Measurements from ENCODE around the gene ABCA2.

The ABCA2 gene

GRCh38 chr9:137027369-137028262, at the start of gene ABCA2:
TSS of gene ABCA2 (minus strand) at chr9:137028237. CDS start at chr9:137028140, 97 bp downstream.
- DNase-seq (ENCODE audit: low read depth), result no peak

- peak; percentile 37 for DNase-seq (ENCODE audit: low read depth)
Measured at GRCh38 chr9:137077010-137077747, 49.1 kb upstream of the ABCA2 start, which contains the start of gene UAP1L1. TSS of gene UAP1L1 (plus strand) at chr9:137077517. CDS start at chr9:137077533, 16 bp downstream.

- no peak for DNase-seq (ENCODE audit: low read depth)
Measured at GRCh38 chr9:137076636-137077009, 48.6 kb upstream of the ABCA2 start.

- no peak for DNase-seq (ENCODE audit: low read depth)
Measured at GRCh38 chr9:137075275-137075775, 47.3 kb upstream of the ABCA2 start.

- no peak for DNase-seq (ENCODE audit: low read depth)
Measured at GRCh38 chr9:137074657-137075274, 46.7 kb upstream of the ABCA2 start.

- no peak for DNase-seq (ENCODE audit: low read depth)
Measured at GRCh38 chr9:137073992-137074399, 46.0 kb upstream of the ABCA2 start.

- no peak for DNase-seq (ENCODE audit: low read depth)
Measured at GRCh38 chr9:137071282-137071681, 43.2 kb upstream of the ABCA2 start.

- DNase-seq (ENCODE audit: low read depth), result no peak
Measured at GRCh38 chr9:137070906-137071275, 42.9 kb upstream of the ABCA2 start.

GRCh38 chr9:137070201-137070905, 42.3 kb upstream of the ABCA2 start, which contains the start of gene SAPCD2:
TSS of gene SAPCD2 (minus strand) at chr9:137070557. CDS start at chr9:137070460, 97 bp downstream.
- peak; percentile 68 for DNase-seq (ENCODE audit: low read depth)

GRCh38 chr9:137069508-137070091, 41.6 kb upstream of the ABCA2 start:
- DNase-seq (ENCODE audit: low read depth), result no peak

GRCh38 chr9:137068539-137069507, 40.8 kb upstream of the ABCA2 start:
- no peak for DNase-seq (ENCODE audit: low read depth)

GRCh38 chr9:137067860-137068538, 40.0 kb upstream of the ABCA2 start:
- peak; percentile 70 for DNase-seq (ENCODE audit: low read depth)

GRCh38 chr9:137066096-137066861, 38.2 kb upstream of the ABCA2 start:
- no peak for DNase-seq (ENCODE audit: low read depth)

- DNase-seq (ENCODE audit: low read depth), result no peak
Measured at GRCh38 chr9:137065336-137065967, 37.4 kb upstream of the ABCA2 start.

- no peak for DNase-seq (ENCODE audit: low read depth)
Measured at GRCh38 chr9:137064880-137065164, 36.8 kb upstream of the ABCA2 start.

GRCh38 chr9:137064027-137064879, 36.2 kb upstream of the ABCA2 start:
- peak; percentile 34 for DNase-seq (ENCODE audit: low read depth)

- no peak for DNase-seq (ENCODE audit: low read depth)
Measured at GRCh38 chr9:137063311-137064026, 35.4 kb upstream of the ABCA2 start.
